Activated CD8-positive, alpha-beta memory T cell treated with anti-CD3 and anti-CD28 coated beads, Interleukin-2, amount 10 ng/mL, durations not matched to agents 7 days and 5 days (primary cell): ENCODE data around the gene CACNA1D. TPM values are rescaled to one million over a fixed set of nuclear protein-coding genes. Genes with fewer than 3 reads are reported as not detected.

Source experiments
- ATAC-seq: fragments of 150-1000 bp; cut with Tn5 transposase; one replicate; pipeline ENCODE4 v1.10.0; 2021; ENCODE audit warnings: moderate library complexity
- CTCF ChIA-PET: fragments of 350-600 bp; sonication (Branson Sonifier 250); formaldehyde crosslinking; loops from one replicate; lab custom pipeline; 2021; ENCODE audit warnings: antibody characterized with exemption; lab: Charles Lee
- DNase-seq: peaks from one replicate; pipeline ENCODE4 v3.0.0-alpha.2; 2020
- H3K27ac Mint-ChIP-seq: one replicate; pipeline ENCODE4 v1.8.0; 2021; ENCODE audit warnings: mild to moderate bottlenecking, mixed read lengths
- H3K27me3 Mint-ChIP-seq: one replicate; pipeline ENCODE4 v1.8.0; 2021; ENCODE audit warnings: mixed read lengths
- H3K36me3 Mint-ChIP-seq: one replicate; pipeline ENCODE4 v1.8.0; 2021; ENCODE audit warnings: mild to moderate bottlenecking, mixed read lengths
- H3K4me1 Mint-ChIP-seq: one replicate; pipeline ENCODE4 v1.8.0; 2021; ENCODE audit warnings: mixed read lengths
- H3K4me3 Mint-ChIP-seq: one replicate; pipeline ENCODE4 v1.8.0; 2021; ENCODE audit warnings: mild to moderate bottlenecking, moderate library complexity, mixed read lengths
- H3K9me3 Mint-ChIP-seq: one replicate; pipeline ENCODE4 v1.8.0; 2022; ENCODE audit warnings: low read depth, mixed read lengths
- total RNA-seq, 2 experiments: library from RNA; stranded (reverse); gene quantifications; one replicate each; pipeline ENCODE4 v1.2.3, GENCODE V29; 2021

Gene CACNA1D
- total RNA-seq, 2 experiments from 2014 or later = 0.41 to 1.5 TPM

- Mint-ChIP-seq H3K4me3 (no peak overlapping the region), H3K9me3 (no peaks in the 10 kb centered on the region), H3K36me3 (no peaks in the 10 kb centered on the region), H3K27ac (no peak overlapping the region), H3K27me3 (peaks cover 10% of the 10 kb centered on the region), H3K4me1 (peaks cover 19% of the 10 kb centered on the region)
- ATAC-seq (peak; percentile 86), DNase-seq (peak; percentile 73)
- CTCF ChIA-PET = interaction anchor here (0.6 to 4.2 kb wide), 14 partner anchors 9 to 410 kb away, joined by 3 to 23 read pairs (median 3); no protein-coding TSS in a partner anchor
These were observed 215.7 kb downstream of the CACNA1D start for GRCh38 chr3:53709860-53710674.

GRCh38 chr3:53711387-53711786 is 217.0 kb downstream of the CACNA1D start:
- no peak overlapping the region for H3K4me3 Mint-ChIP-seq
- CTCF ChIA-PET = interaction anchor here (0.8 to 4.2 kb wide), 2 partner anchors 34 to 412 kb away, joined by 3 to 23 read pairs; no protein-coding TSS in a partner anchor
- H3K27me3 Mint-ChIP-seq = peaks cover 16% of the 10 kb centered on the region
- no peaks in the 10 kb centered on the region for H3K36me3 Mint-ChIP-seq
- DNase-seq = peak; percentile 21
- H3K27ac Mint-ChIP-seq = no peak overlapping the region
- no peak for ATAC-seq
- H3K4me1 Mint-ChIP-seq = peaks cover 7% of the 10 kb centered on the region
- H3K9me3 Mint-ChIP-seq = no peaks in the 10 kb centered on the region

- CTCF ChIA-PET = no interaction called here
- H3K4me3 Mint-ChIP-seq = no peak overlapping the region
- no peak for ATAC-seq
- H3K4me1 Mint-ChIP-seq = peaks cover 7% of the 10 kb centered on the region
- no peak overlapping the region for H3K27ac Mint-ChIP-seq
- DNase-seq = no peak
- H3K27me3 Mint-ChIP-seq = peaks cover 16% of the 10 kb centered on the region
- H3K36me3 Mint-ChIP-seq = no peaks in the 10 kb centered on the region
- no peaks in the 10 kb centered on the region for H3K9me3 Mint-ChIP-seq
These were observed 218.5 kb downstream of the CACNA1D start for GRCh38 chr3:53712817-53713388.

- peaks cover 7% of the 10 kb centered on the region for H3K4me1 Mint-ChIP-seq
- CTCF ChIA-PET = no interaction called here
- ATAC-seq (no peak), DNase-seq (no peak)
- no peak overlapping the region for H3K4me3 Mint-ChIP-seq
- H3K36me3 Mint-ChIP-seq = no peaks in the 10 kb centered on the region
- H3K27ac Mint-ChIP-seq = no peak overlapping the region
- H3K27me3 Mint-ChIP-seq = peaks cover 15% of the 10 kb centered on the region
- no peaks in the 10 kb centered on the region for H3K9me3 Mint-ChIP-seq
These were observed 219.2 kb downstream of the CACNA1D start for GRCh38 chr3:53713626-53714025.

GRCh38 chr3:53715815-53716483 is 221.5 kb downstream of the CACNA1D start:
- CTCF ChIA-PET = no interaction called here
- ATAC-seq (no peak), DNase-seq (no peak)
- no peak overlapping the region for H3K4me3 Mint-ChIP-seq
- peaks cover 14% of the 10 kb centered on the region for H3K27me3 Mint-ChIP-seq
- no peak overlapping the region for H3K27ac Mint-ChIP-seq
- no peaks in the 10 kb centered on the region for H3K36me3 Mint-ChIP-seq
- H3K9me3 Mint-ChIP-seq = no peaks in the 10 kb centered on the region
- peaks cover 3% of the 10 kb centered on the region for H3K4me1 Mint-ChIP-seq

- H3K9me3 Mint-ChIP-seq = no peaks in the 10 kb centered on the region
- CTCF ChIA-PET = no interaction called here
- H3K4me3 Mint-ChIP-seq = no peak overlapping the region
- H3K4me1 Mint-ChIP-seq = peaks cover 3% of the 10 kb centered on the region
- peaks cover 19% of the 10 kb centered on the region for H3K27me3 Mint-ChIP-seq
- DNase-seq (no peak), ATAC-seq (no peak)
- no peak overlapping the region for H3K27ac Mint-ChIP-seq
- H3K36me3 Mint-ChIP-seq = no peaks in the 10 kb centered on the region
These were observed 222.6 kb downstream of the CACNA1D start for GRCh38 chr3:53716998-53717397.

- H3K27me3 Mint-ChIP-seq = peaks cover 28% of the 10 kb centered on the region
- H3K9me3 Mint-ChIP-seq = no peaks in the 10 kb centered on the region
- ATAC-seq = no peak
- no peak for DNase-seq
- H3K4me1 Mint-ChIP-seq = no peaks in the 10 kb centered on the region
- H3K4me3 Mint-ChIP-seq = no peak overlapping the region
- CTCF ChIA-PET = no interaction called here
- H3K27ac Mint-ChIP-seq = no peak overlapping the region
- H3K36me3 Mint-ChIP-seq = no peaks in the 10 kb centered on the region
These were observed 224.1 kb downstream of the CACNA1D start for GRCh38 chr3:53718462-53718861.

- H3K27me3 Mint-ChIP-seq = peaks cover 37% of the 10 kb centered on the region
- peaks cover 7% of the 10 kb centered on the region for H3K4me1 Mint-ChIP-seq
- no peak for ATAC-seq
- H3K4me3 Mint-ChIP-seq = no peak overlapping the region
- no peaks in the 10 kb centered on the region for H3K9me3 Mint-ChIP-seq
- DNase-seq = no peak
- CTCF ChIA-PET = no interaction called here
- H3K36me3 Mint-ChIP-seq = no peaks in the 10 kb centered on the region
- H3K27ac Mint-ChIP-seq = no peak overlapping the region
These were observed 225.4 kb downstream of the CACNA1D start for GRCh38 chr3:53719796-53720195.

GRCh38 chr3:53721187-53722119 is 227.0 kb downstream of the CACNA1D start:
- no peak for ATAC-seq
- CTCF ChIA-PET = interaction anchor here (1.1 kb wide), 1 partner anchor 11 kb away, joined by 3 read pairs; no protein-coding TSS in a partner anchor
- peaks cover 39% of the 10 kb centered on the region for H3K27me3 Mint-ChIP-seq
- DNase-seq = no peak
- H3K4me3 Mint-ChIP-seq = no peak overlapping the region
- no peak overlapping the region for H3K27ac Mint-ChIP-seq
- H3K9me3 Mint-ChIP-seq = no peaks in the 10 kb centered on the region
- peaks cover 20% of the 10 kb centered on the region for H3K4me1 Mint-ChIP-seq
- H3K36me3 Mint-ChIP-seq = no peaks in the 10 kb centered on the region

- H3K9me3 Mint-ChIP-seq = no peaks in the 10 kb centered on the region
- CTCF ChIA-PET = no interaction called here
- no peaks in the 10 kb centered on the region for H3K36me3 Mint-ChIP-seq
- H3K27ac Mint-ChIP-seq = no peak overlapping the region
- no peak overlapping the region for H3K4me3 Mint-ChIP-seq
- H3K4me1 Mint-ChIP-seq = peaks cover 20% of the 10 kb centered on the region
- peaks cover 49% of the 10 kb centered on the region for H3K27me3 Mint-ChIP-seq
- DNase-seq (no peak), ATAC-seq (peak; percentile 30)
These were observed 230.2 kb downstream of the CACNA1D start for GRCh38 chr3:53724566-53724965.

- H3K4me3 Mint-ChIP-seq = no peak overlapping the region
- H3K27ac Mint-ChIP-seq = peak overlapping the region; percentile 52
- H3K4me1 Mint-ChIP-seq = peaks cover 20% of the 10 kb centered on the region
- ATAC-seq (no peak), DNase-seq (no peak)
- peaks cover 48% of the 10 kb centered on the region for H3K27me3 Mint-ChIP-seq
- H3K9me3 Mint-ChIP-seq = no peaks in the 10 kb centered on the region
- H3K36me3 Mint-ChIP-seq = no peaks in the 10 kb centered on the region
- CTCF ChIA-PET = no interaction called here
These were observed 231.1 kb downstream of the CACNA1D start for GRCh38 chr3:53725387-53725995.

- Mint-ChIP-seq H3K4me3 (no peak overlapping the region), H3K9me3 (no peaks in the 10 kb centered on the region), H3K36me3 (no peaks in the 10 kb centered on the region), H3K27ac (no peak overlapping the region), H3K27me3 (peaks cover 52% of the 10 kb centered on the region), H3K4me1 (peaks cover 20% of the 10 kb centered on the region)
- DNase-seq = no peak
- no peak for ATAC-seq
- CTCF ChIA-PET = no interaction called here
These were observed 232.2 kb downstream of the CACNA1D start for GRCh38 chr3:53726643-53727042.
